Iris pigment epithelial cell (primary cell): ENCODE results near the gene LRRC14B.
"Not testable (repeated sequence)": the region's sequence is repeated elsewhere in the genome, so short reads cannot be mapped to it uniquely, and the experiment has no call there.

Source experiments
- DNase-seq: peaks from one replicate; pipeline ENCODE4 v3.0.0-alpha.2; 2011; ENCODE audit warnings: low read depth

LRRC14B gene

DNA sequence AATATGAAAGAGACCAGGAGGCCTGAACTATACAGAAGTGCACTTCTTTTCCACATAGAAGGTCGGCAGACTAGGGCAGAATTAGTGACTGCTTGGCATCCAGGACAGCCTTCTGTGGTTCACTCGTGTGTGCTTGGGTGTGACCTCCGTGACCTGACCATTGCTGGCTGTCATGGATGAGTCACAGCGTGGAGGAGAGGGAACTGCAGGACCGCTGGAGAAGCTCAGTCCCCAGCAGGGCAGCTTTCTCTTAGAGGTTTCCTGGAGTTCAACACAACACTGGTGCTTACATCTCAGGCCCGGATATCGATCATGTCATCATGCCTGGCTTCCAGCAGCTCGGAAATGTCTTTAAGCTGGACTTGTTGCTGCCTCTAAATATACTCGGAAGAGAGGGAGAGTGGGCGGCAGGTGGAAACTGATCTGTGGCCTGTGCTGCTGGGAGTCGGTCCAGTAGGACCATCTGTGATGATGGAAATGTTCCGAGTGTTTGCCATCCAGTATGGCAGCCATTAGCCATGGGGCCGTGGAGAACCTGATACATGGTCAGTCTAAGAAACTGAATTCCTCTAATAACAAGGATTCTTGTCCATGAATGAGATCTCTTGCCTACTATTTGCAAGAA is 49.9 kb downstream of the LRRC14B start:
- DNase-seq: peak; percentile 26

DNA sequence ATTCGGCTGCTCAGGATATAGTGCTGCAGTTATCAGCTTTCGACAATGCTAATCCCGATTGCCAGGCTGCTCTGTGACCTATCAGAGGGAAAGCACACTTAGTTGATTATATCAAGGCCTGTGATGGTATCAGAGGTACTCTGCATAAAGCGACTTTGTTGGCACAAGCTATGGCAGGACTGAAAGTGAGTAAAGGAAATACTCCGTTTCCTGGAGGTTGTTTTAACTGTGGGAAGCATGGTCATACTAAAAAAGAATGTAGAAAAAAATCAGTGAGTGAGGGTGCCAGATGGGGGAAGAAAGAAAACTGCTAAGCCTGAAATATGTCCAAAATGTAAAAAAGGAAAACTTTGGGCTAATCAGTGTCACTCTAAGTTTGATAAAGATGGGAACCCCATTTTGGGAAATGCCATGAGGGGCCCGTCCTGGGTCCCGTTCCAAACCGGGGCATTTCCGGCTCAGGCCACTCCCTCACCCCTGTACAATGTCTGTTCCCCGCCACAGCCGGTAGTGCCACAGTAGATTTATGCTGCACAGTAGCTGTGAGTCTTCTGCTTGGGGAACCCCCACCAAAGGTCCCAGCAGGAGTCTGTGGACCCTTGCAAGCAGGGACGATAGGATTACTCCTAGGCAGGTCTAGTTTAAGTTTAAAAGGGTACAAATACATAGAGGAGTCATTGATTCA is 52.5 kb downstream of the LRRC14B start:
- DNase-seq: not testable (repeated sequence)

DNA sequence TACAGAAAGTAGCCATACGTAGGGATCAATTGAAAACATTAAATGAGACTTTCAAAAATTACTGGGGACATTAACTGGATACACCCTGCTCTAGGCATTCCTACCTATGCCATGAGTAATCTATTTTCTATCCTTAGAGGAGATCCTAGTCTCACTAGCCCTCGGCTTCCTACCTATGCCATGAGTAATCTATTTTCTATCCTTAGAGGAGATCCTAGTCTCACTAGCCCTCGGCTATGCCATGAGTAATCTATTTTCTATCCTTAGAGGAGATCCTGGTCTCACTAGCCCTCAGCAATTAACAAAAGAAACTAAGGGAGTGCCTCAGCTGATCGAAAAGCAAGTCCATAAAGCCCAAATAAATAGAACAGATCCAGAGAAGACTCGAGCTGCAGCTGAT is 54.4 kb downstream of the LRRC14B start:
- not testable (repeated sequence) for DNase-seq
